Activated gamma-delta T cell treated with anti-CD3 and anti-CD28 coated beads, Interleukin-2, amount 50 U/mL, for 16 hours (primary cell): ENCODE measurements around the gene TGM4.
A peak's percentile ranks its signal among the peaks of the same experiment; 100 is the strongest.

Experiments used
- DNase-seq: peaks from one replicate; pipeline ENCODE4 v3.0.0-alpha.2; 2020; ENCODE audit warnings: low read depth

Gene TGM4

GRCh38 chr3:44880284-44880683 lies 5.9 kb downstream of the TGM4 start:
- no peak for DNase-seq

GRCh38 chr3:44883213-44883955 lies 9.0 kb downstream of the TGM4 start:
- DNase-seq = no peak

- no peak for DNase-seq
These were observed 9.6 kb downstream of the TGM4 start for GRCh38 chr3:44883999-44884431.

- DNase-seq = no peak
These were observed 11.2 kb downstream of the TGM4 start for GRCh38 chr3:44885618-44886017.

GRCh38 chr3:44886561-44886960 lies 12.2 kb downstream of the TGM4 start:
- DNase-seq = no peak

- DNase-seq = no peak
These were observed 12.7 kb downstream of the TGM4 start for GRCh38 chr3:44887101-44887500.

- no peak for DNase-seq
These were observed 15.8 kb downstream of the TGM4 start for GRCh38 chr3:44890258-44890657.

GRCh38 chr3:44890852-44891251 lies 16.4 kb downstream of the TGM4 start:
- no peak for DNase-seq

- no peak for DNase-seq
These were observed 18.3 kb downstream of the TGM4 start for GRCh38 chr3:44892689-44893088.

GRCh38 chr3:44893097-44893496 lies 18.7 kb downstream of the TGM4 start:
- DNase-seq = no peak

- no peak for DNase-seq
These were observed 20.1 kb downstream of the TGM4 start for GRCh38 chr3:44894485-44894884.

- no peak for DNase-seq
These were observed 22.0 kb downstream of the TGM4 start for GRCh38 chr3:44896440-44896839.

- DNase-seq = no peak
These were observed 25.4 kb downstream of the TGM4 start for GRCh38 chr3:44899683-44900367.

GRCh38 chr3:44902628-44903027 lies 28.2 kb downstream of the TGM4 start:
- DNase-seq = no peak

- no peak for DNase-seq
These were observed 28.9 kb downstream of the TGM4 start for GRCh38 chr3:44903314-44903713.

- DNase-seq = no peak
These were observed 29.3 kb downstream of the TGM4 start for GRCh38 chr3:44903751-44904150.

- no peak for DNase-seq
These were observed 31.2 kb downstream of the TGM4 start for GRCh38 chr3:44905446-44906157.

- no peak for DNase-seq
These were observed 32.6 kb downstream of the TGM4 start for GRCh38 chr3:44906997-44907396.

GRCh38 chr3:44907612-44908011 lies 33.2 kb downstream of the TGM4 start:
- DNase-seq = no peak

GRCh38 chr3:44909063-44909462 lies 34.7 kb downstream of the TGM4 start:
- no peak for DNase-seq

GRCh38 chr3:44910693-44911092 lies 36.3 kb downstream of the TGM4 start:
- DNase-seq = no peak

GRCh38 chr3:44913868-44914468 lies 39.6 kb downstream of the TGM4 start:
- DNase-seq = peak; percentile 41

- no peak for DNase-seq
These were observed 40.5 kb downstream of the TGM4 start for GRCh38 chr3:44914936-44915335.
